Activated CD4-positive, alpha-beta T cell treated with anti-CD3 and anti-CD28 coated beads, Interleukin-2, amount 50 U/mL, for 4 hours (primary cell): ENCODE data around the gene TEAD3.
A peak's percentile ranks its signal among the peaks of the same experiment; 100 is the strongest.

Experiments
- DNase-seq, 2 experiments: peaks; one replicate each; pipeline ENCODE4 v3.0.0-alpha.2; 2020

The TEAD3 gene

DNA sequence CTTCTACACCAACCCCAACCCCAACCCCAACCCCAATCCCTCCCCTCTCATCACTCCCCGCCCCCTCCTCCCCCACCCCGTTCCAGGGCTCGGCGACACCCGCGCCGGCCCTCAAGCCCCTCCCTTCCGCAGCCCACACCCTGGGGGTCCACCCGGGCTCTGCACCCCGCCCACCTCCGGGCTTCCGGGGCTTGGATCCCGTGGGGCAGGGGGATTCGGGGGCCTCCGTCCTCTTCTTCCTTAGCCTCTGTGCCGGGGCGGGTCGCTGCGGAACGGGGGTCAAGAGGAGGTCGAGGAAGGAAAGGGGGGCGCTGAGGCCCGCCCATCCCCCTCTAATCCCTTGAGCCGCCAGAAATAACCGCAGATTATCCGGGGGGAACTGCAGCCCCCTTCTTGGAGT is 15.1 kb upstream of the TEAD3 start:
- DNase-seq = no peak

DNA sequence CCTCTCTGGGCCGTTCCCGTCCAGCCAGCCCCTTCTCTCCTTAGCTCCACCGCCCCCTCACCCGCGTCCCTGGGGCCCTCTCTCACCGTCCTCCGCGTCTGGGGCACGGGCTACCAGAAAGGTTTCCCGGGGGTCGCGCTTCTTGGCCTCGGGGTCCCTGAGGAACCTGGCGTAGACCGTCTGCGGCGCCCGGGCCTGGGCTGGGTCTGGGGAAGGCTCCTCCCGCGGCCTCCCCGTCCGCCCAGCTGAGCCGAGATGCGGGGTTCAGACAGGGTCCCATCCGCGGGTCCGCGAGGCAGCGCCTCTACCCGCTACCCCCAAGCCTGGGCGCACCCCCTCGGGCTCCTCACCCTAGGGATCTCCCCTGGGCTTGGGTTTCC is 14.7 kb upstream of the TEAD3 start:
- no peak for DNase-seq

DNA sequence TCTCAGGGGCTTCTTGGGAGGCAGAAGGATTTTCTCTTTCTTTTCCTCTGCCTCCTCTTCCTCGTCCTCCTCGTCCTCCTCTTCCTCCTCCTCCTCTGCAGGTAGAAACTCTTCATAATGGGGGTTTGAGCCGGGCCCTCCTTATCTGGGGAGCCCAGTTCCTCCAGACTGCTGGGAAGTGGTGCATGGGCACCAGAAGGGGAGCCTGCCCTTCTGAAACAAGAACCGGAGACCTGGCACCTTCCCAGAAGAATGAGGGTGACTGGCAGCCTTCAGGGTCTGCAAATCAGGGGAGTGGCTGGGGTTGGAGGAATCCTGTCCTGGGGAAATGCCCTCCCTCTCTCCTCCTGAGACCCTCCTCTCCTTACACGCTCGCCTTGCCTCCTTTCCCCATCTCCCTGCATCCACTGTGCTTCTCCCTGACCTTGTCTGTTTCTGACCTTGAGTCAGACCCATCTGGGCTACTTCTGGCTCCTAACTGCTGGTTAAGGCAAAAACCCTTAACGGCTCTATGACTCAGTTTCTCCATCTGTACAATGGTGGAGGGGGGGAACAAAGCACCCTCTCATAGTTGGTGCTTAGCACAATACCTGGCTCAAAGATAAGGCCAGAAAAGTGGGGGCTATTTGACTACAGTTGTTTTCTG is 14.2 kb upstream of the TEAD3 start:
- DNase-seq = no peak

DNA sequence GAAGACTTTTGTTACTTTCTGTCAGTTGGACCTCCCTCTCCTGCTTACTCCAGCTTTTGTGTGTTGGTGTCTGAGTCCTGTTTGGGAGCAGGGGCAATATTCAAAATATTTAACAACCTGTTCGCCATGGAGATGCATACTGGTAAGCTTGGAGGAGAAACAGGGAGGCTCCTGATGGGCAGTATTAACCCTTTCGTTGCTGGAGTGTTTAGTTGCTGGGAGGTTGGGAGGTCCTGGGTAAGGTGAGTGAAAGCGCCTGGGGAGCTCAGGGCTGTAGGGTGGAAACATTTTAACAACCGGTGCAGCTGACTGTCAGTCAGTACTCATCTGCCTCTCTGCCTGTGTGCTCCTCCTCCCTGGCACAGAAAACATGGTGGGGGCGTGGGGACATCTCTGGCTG is 11.7 kb upstream of the TEAD3 start:
- no peak for DNase-seq

DNA sequence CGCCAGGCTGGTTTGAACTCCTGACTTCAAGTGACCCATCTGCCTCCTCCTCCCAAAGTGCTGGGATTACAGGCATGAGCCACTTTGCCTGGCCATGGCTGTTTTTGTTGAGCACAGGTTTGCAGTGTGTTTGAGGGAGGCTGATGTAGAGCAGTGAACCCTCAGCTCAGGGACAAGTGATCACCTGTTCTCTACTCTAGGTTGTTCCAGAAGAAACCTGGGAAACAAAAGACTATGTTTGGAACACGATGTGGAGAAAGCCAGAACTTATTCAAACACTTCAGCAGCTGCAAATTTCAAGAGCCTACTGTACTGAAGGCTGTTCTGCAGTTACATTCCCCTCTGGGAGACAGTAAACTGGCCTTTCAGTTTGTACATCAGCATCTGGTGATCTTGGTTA is 11.1 kb upstream of the TEAD3 start:
- DNase-seq = no peak

DNA sequence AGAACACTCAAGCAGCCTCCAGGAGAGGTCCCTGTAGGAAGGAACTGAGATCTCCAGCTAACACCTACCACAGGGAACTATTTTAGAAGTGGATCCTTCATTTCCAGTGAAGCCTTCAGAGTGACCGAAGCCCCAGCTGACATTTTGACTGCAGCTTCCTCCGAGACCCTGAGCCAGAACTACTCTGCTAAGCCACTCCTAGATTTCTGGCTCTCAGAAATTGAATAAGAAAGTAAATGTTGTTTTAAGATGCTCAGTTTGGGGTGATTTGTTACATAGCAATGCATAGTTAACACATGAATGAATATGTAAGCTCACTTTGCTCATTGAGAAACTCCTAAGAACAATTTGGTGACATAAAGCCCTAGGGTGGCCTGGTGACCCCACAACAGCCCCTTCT is 10.3 kb upstream of the TEAD3 start:
- DNase-seq = no peak

DNA sequence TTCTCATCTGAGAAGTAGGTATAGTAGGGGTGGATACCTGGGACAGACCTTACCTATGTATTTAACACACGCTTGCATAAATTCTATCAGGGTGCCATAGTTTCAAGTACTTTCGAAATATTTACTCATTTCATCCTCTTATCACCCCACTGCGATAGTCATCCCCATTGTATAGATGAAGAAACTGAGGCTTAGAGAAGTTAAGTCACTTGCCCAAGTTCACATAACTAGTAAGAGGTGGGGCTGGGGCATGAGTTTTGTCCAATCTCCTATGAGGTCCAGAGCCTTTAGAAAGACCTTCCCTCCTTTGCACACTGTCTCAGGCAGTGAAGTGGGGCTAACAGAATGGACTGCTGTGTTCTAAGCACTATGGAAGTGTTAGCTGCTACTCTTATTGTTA is 9.7 kb upstream of the TEAD3 start:
- DNase-seq = no peak

DNA sequence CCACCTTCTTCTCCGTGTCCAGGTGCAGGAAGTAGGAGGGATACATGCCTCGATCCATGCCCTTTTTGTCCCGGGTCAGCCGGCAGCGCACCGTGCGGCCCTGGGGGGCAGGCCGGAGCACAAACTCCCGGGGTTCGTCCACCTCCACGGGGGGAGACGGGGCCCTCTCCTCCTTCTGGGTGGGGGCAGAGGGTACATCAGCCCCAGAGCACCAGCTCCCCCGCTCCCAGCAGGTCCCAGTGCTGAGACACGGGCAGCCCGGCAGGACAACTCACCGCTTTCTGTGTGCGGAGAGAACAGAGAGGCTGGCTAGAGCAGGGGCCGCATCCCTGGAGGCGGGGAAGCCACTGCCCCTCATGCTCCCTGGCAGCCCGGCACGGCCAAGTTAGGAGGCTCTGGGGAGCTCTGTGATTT is 9.1 kb upstream of the TEAD3 start:
- DNase-seq = no peak

DNA sequence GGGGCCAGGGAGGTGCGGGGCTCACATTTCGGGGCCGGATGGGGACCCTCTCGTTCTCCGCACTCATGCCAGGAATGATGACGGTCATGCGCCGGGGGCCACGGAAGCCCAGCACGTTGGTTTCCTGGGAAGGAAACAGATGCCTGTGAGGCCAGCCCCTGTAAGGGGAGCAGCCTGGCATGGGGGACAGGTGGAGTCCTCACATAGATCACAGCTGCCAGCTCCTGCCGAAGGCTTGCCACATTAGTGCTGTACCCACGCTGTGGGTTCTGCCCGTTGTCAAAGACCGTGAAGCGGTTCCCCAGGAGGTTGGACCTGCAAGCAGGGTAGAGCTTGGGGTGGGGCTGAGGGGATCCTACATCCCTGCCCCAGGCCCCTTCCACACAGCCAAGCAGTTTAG is 6.7 kb upstream of the TEAD3 start:
- DNase-seq = no peak

DNA sequence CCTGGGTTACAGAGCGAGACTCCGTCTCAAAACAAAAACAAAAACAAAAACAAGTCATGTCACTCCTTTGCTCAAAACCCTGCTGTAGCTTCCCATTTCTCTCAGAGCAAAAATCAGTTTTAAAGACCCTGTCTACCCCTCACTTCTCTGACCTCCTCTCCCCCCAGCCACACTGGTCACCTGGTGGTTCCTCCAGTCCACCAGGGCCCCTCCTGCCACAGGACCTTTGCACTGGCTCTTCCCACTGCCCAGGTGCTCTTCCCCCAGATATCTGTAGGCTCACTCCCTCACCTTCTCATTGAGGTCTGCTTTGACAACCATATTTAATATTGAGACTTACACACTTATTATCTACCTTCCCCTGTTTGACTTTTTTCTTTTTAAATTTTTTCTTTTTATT is 4.9 kb upstream of the TEAD3 start:
- no peak for DNase-seq

DNA sequence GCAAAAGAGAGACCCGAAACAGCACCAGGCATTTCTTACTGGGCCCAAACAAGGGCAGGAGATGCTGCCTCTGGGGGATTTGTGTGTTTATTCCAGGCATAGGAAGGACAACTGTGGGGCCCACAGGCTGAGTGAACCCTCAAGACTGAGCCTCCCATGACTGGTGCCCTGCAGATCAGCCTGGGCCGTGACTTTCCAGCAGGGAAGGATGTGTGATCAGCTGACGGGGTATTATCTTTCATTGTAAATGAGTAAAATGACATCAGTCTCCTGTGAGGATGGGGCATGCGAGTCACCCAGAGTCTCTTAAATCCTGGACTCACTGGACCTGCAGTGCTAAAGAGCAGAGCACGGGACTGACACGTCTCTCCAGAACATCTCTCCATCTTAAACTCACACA is 3.9 kb upstream of the TEAD3 start:
- DNase-seq = no peak

DNA sequence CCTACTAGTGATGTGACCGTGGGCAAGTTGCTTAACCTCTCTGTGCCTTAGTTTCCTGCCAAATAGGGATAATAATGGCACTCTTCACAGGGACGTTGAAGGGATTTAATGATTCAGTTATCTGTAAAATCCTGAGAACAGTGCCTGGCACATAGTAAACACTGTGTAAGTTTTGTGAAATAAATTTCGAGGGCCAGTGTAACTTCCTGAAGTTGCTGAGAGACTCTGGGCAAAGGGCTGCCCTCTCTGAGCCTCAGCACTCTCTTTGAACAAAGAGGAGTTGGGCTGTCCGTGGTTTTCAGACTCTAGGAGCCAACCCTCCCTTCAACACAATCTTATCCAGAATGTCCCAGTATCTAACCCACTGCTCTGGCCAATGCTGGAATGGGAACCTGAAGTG is 2.5 kb upstream of the TEAD3 start:
- no peak for DNase-seq

DNA sequence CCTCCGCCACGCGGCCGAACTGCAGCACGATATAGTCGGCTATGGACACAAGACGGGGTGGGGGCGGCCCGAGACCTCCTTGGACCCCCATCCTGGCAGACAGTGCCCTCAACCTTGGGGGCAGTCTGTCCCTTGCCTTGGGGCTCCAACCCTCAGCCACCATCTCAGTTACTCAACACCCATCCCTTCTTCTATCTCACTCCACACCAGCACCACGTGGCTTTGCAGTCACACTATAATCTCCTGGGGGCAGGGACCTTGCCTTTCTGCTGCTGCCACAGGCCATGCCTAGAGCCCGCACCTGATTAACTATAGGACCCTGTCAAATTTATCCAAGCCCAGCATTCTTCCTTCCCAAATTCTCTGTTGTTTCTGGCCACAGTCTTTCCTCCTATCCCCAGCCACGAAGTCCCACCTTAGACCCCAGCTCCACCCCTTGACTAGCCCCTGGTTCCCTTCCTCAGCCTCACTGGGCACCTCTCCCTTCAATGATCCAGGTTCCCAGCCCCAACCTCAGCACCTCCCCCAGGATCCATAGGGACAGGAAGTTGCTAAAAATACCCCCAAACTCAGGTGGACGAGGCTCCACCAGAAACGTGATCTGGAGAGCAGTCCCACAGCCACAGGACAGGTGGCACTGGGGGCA is 1.7 kb upstream of the TEAD3 start:
- no peak for DNase-seq

DNA sequence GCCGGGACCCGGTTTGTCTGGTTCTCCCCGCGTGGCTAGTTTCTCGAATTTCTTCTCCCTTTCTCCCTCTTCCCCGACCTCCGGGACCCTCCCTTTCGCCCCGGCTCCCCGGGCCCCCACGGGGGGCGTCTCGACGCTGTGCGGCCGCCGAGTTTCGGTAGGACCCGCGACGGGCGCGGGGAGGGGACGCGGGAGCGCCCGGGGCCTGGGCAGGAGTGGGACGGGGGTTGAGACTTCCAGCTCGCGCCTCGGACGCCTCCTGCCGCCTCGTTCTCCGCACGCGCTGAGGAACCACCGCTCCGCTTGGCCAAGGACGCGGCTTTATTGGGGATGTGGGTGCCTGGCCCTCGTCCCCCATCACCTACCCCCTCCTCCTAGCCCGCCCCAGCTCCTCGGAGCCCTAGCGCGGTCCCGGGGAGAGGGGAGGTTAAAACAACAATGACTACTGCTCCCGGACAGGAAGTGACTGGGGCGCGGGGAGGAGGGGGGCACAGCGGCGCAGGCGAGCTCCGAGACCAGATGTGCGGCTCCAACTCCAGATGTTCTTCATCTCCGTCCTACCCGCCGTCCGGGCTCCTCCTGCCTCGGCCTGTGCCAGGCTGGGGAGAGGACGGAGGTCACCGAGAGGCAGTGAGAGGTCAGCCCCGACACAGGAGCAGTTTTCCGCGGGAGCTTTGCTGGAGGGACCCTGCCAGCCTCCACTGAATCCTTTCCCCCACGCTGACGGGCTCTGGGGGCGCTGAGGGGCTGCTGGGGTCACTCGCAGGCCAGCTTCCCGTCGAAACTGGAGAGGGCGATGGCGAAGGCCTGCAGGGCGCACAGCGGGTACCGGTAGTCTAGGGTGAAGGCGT is 917 bp upstream of the TEAD3 start:
- peak; percentile 17 to 31 for DNase-seq

DNA sequence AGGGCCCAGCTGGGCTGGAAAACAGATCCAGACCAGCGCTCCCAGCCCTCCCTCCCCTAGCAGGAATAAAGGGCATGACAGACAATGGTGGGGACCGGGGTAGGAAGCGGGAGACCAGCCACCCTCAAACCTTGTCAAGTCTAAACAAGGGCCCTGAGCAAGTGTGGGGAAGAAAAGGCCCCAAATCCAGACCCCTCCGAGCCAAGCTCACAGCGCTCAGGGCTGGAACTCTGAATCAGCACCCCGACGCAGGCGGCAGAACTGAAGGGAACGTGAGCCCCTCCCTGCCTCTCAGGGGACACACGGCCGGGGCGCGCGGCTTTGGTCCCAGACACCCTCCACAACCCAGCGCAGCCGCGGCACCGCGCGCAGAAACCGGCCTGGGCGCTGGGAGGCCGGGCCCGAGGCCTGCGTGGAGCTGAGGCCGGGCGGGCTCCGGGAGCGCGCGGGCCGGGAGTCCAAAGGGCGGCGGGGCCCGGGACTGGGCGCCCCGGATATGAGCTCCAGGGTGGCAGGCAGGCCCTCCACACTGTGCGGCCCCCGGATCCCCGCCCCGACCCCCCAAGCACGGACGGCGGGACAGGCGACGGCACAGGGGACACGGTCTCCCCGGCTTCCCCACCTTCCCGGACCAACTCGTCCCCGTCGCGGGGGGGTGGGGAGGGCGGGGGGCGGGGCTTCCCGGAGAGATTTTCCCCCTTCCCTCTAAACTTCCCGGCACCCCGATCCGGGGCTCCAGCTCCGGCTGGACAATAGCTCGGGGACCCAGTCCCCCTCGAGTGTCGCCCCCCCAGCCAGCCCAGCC is 641 bp downstream of the TEAD3 start:
- no peak for DNase-seq

DNA sequence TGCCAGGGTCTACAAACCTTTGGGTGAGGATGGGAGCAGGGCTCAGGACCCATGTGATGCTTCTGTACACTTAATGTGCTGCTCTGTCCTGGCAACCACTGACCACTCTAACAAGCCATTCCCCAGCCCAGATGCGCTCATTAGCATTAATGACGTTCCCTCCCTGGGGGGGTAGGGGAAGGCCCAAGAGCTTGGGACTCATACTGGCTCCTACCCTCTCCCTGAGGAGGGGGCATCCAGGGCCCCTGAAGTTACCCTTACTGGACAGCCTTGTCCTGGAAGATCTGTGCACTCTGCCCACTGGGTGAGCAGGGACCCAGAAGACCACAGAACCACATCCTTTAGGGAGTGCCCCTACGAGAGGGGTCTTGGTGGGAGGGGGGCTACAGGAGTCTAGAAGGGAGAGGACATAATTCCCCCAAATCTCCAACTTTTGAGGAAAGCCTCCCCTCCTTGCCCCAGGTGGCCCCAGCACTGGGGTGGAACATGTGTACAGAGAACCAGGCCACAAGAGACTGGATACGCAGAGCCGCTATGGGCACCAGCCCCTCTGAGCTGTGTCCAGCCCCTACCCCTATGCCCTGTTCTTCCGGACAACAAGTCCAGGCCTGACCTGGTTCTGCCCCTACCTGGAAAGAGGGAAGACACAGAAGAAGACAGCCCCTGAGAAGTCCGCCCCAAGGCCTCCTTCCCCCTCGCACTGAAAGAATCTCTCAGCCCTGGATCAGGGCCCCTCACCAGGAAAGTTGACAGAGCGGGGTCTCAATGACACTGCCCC is 1.4 kb downstream of the TEAD3 start:
- DNase-seq = no peak

DNA sequence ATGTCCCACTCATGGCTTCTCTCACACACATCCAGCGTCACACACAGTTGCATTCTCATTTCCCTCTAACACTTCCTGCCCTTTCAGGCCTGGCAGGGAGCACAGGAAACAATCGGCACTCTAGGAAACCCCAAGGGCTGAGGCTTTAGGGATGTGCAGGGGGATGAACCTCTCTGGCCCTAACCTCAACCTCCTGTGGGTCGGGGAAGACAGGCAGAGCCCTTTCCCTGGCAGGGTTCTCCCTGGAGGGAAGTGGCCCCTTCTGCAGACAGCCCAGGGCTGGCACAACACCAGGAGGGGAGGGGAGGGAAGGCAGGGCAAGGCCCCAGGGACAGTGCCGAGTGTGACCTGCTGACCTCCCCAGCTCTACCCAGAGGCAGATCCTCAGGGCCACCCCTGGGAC is 2.7 kb downstream of the TEAD3 start:
- DNase-seq = no peak

DNA sequence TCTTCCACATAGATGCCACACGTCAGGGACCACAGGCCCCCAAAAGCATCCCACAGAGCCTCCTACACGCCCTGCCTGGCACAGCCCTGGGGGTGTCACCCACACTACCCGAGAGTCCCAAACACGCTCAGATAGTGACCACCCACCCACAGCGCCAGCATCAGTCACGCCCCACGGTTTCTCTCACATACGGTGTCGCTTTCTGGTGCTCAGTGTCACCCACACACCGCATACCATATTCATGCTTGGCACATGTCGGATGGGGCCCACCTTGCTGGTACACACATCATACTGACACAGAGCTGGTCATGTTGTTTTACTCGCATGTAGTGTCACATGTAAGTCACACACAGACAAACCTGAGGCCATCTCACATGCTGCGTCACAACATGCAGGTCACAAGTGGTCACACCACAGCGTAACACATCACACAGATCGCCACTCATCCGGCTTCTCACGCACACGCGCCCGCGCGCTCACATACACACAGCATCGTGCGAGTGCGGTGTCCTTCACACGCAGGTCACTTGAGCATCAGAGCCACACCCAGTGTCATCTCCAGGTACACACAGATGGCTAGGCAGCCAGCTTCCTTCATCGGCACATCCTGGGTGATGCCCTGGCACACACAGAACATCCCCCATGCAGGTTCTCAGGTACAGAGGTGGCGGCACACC is 3.4 kb downstream of the TEAD3 start:
- no peak for DNase-seq

DNA sequence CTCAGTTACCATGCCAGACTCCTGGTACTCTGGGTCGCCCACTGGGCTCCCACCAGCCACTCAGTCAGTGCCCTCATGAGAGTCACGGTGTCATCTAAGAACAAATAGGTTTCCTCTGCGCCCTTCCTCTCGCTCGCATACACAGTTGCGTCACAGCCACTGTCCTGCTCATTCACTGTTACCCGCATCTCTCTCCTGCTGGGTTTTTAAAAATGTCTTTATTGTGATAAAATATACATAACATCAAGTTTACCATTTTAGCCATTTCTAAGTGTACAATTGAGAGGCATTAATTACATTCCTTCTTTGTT is 4.0 kb downstream of the TEAD3 start:
- no peak for DNase-seq

DNA sequence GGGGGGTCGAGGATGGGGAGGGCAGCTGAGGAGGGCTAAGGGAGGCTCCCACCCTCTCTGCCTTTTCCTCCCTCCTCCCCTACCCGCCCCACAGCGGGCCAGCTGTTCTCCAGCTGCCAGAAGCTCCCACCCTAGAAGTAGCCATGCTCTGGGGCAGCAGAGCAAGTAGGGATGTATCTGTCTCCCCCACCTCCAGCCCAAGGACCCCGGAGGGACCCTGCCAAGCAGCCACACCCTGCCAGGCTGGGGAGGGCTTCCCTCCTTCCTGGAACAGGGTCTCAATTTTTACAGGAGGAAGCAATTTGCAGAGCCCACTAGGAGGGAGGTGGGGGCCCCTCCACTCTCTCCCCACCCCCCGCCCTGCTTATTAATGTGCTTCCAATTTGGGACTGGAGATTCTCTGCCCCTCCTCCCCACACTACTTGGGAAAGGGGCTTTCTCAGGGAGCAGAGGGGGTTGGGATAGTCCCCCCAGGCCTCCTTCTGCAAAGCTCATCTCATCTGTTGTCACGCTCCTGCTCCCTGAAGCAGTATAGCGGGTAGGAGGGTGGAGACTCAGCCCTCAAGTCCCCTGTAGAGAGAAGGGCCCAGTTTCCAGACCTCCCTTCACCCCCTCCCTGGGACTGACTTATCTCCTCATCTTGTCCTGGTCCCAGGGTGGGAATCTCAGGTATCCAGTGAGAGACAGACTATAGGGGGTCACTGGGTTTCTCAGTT is 4.5 kb downstream of the TEAD3 start:
- no peak for DNase-seq

DNA sequence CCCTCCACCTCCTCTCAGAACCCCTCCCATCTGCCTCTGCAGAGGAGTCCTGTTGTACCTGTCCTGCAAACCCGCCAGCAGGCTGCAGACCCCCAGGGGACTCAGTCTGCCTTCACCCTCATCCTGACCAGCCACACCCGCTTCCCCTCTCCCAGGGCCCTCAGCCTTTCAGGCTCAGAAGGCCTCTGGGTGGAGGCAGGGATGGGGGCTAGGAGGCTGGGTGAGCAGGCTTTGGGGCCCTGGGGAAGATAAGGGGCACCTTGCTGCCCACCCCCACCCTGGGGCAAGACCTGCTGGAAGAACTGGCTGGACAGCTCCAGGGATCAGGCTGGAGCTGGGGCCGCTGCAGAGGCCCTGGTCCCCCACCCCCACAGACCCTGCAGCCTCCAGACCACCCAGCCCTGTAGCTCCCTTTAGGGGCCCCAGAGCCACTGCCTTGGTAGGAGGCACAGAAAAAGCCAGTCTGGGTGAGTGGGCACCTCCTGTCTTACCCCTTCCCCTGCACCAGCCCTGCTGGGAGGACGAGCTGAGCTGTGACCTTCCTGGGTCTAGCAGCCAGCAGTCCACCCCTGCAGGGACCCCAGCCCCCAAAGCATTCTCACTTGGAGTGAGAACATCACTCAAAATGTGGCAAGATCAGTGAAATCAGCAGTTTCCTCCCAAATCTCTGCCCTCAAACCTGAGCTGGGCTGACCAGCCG is 5.2 kb downstream of the TEAD3 start:
- DNase-seq = no peak
